GM23338 (cell line): Measurements from ENCODE around the gene RELL2. TPM values are rescaled to one million over a fixed set of nuclear protein-coding genes. Genes with fewer than 3 reads are reported as not detected.

Source experiments
- ATAC-seq: fragments of 200-7000 bp; cut with Tn5 transposase; 3 replicates; pipeline ENCODE4 v1.9.1; 2020
- DNase-seq: peaks from one replicate; pipeline ENCODE4 v3.0.0-alpha.2; 2015; ENCODE audit warnings: low spot score
- H2AFZ ChIP-seq: fragments of 200-600 bp; sonication (generic); 2 replicates; pipeline ENCODE4 v1.8.0; 2016; ENCODE audit warnings: antibody characterized with exemption, mild to moderate bottlenecking, moderate library complexity
- H3F3A ChIP-seq: fragments of 200-600 bp; sonication (generic); replicated peaks from 2 replicates; pipeline ENCODE4 v1.8.0; 2017; ENCODE audit warnings: antibody characterized with exemption, mixed run types, low read depth
- H3K27ac ChIP-seq: fragments of 200-600 bp; sonication (generic); 2 replicates; pipeline ENCODE4 v1.6.1; 2016; ENCODE audit warnings: low read depth
- H3K27me3 ChIP-seq: fragments of 200-600 bp; sonication (generic); 2 replicates; pipeline ENCODE4 v1.8.0; 2016; ENCODE audit warnings: mild to moderate bottlenecking, mixed run types, moderate library complexity; ENCODE audit not compliant: insufficient read depth
- H3K36me3 ChIP-seq: fragments of 200-600 bp; sonication (generic); 2 replicates; pipeline ENCODE4 v1.8.0; 2016; ENCODE audit warnings: mild to moderate bottlenecking; ENCODE audit not compliant: insufficient read depth
- H3K4me1 ChIP-seq: fragments of 200-600 bp; sonication (generic); 2 replicates; pipeline ENCODE4 v1.8.0; 2016; ENCODE audit warnings: mild to moderate bottlenecking, moderate library complexity; ENCODE audit not compliant: insufficient read depth
- H3K4me2 ChIP-seq: fragments of 200-600 bp; sonication (generic); 2 replicates; pipeline ENCODE4 v1.7.1; 2017; ENCODE audit warnings: mixed run types
- H3K4me3 ChIP-seq: fragments of 200-600 bp; sonication (generic); 2 replicates; pipeline ENCODE4 v1.6.1; 2016; ENCODE audit warnings: mixed run types
- H3K79me2 ChIP-seq: fragments of 200-600 bp; sonication (generic); replicated peaks from 2 replicates; pipeline ENCODE4 v1.8.0; 2017; ENCODE audit warnings: mild to moderate bottlenecking; ENCODE audit not compliant: insufficient read depth
- H3K9me2 ChIP-seq: fragments of 200-600 bp; sonication (generic); 2 replicates; pipeline ENCODE4 v1.8.0; 2017; ENCODE audit not compliant: insufficient read depth
- H4K20me1 ChIP-seq: fragments of 200-600 bp; sonication (generic); replicated peaks from 2 replicates; pipeline ENCODE4 v1.8.0; 2017; ENCODE audit warnings: mild to moderate bottlenecking; ENCODE audit not compliant: insufficient read depth
- H3K27ac Mint-ChIP-seq: 2 replicates; pipeline ENCODE4 v1.8.0; 2020; ENCODE audit warnings: inconsistent platforms, mild to moderate bottlenecking, moderate library complexity, mixed read lengths
- H3K27me3 Mint-ChIP-seq: 3 replicates; pipeline ENCODE4 v1.8.0; 2022; ENCODE audit warnings: low read depth, mild to moderate bottlenecking, moderate library complexity, mixed read lengths, inconsistent platforms; ENCODE audit not compliant: insufficient read depth, poor library complexity
- H3K36me3 Mint-ChIP-seq: 3 replicates; pipeline ENCODE4 v1.8.0; 2021; ENCODE audit warnings: low read depth, mild to moderate bottlenecking, inconsistent platforms, moderate library complexity, mixed read lengths
- H3K4me1 Mint-ChIP-seq: 3 replicates; pipeline ENCODE4 v1.8.0; 2020; ENCODE audit warnings: mild to moderate bottlenecking, inconsistent platforms, mixed read lengths
- H3K4me3 Mint-ChIP-seq: 3 replicates; pipeline ENCODE4 v1.8.0; 2021; ENCODE audit warnings: moderate library complexity, mild to moderate bottlenecking, inconsistent platforms, mixed read lengths
- H3K9me3 Mint-ChIP-seq: 3 replicates; pipeline ENCODE4 v1.8.0; 2020; ENCODE audit warnings: moderate library complexity, mild to moderate bottlenecking, inconsistent platforms, mixed read lengths
- CREB1 ChIP-seq: fragments of 250-450 bp; sonication (Bioruptor Pico); IDR thresholded peaks from 2 replicates; pipeline ENCODE4 v1.5.0; 2020; ENCODE audit warnings: low read depth, mild to moderate bottlenecking, moderate library complexity
- CTCF ChIP-seq, 2 experiments: fragments of 200-600 bp in 1 of 2; sonication (generic) in 1 of 2; conservative IDR thresholded peaks; 2 replicates each; pipeline versions ENCODE4 v1.5.1 to v1.6.1; 2016 to 2017; ENCODE audit warnings: antibody characterized with exemption in 2 of 2, low read depth in 2 of 2, mild to moderate bottlenecking in 2 of 2, moderate library complexity in 1 of 2
- ETS1 ChIP-seq: IDR thresholded peaks from 2 replicates; pipeline ENCODE4 v1.6.1; 2016; ENCODE audit warnings: antibody characterized with exemption
- EZH2 ChIP-seq: fragments of 200-600 bp; sonication (generic); IDR thresholded peaks from one replicate; pipeline ENCODE4 v1.8.0; 2017; ENCODE audit warnings: antibody characterized with exemption, mild to moderate bottlenecking, low read depth; ENCODE audit not compliant: unreplicated experiment
- EZH2phosphoT487 ChIP-seq: fragments of 200-600 bp; sonication (generic); IDR thresholded peaks from one replicate; pipeline ENCODE4 v1.8.1; 2018; ENCODE audit warnings: antibody characterized with exemption; ENCODE audit not compliant: unreplicated experiment
- JUNB ChIP-seq: IDR thresholded peaks from one replicate; pipeline ENCODE4 v1.6.1; 2016; ENCODE audit warnings: antibody characterized with exemption; ENCODE audit not compliant: unreplicated experiment
- NANOG ChIP-seq: IDR thresholded peaks from 2 replicates; pipeline ENCODE4 v1.6.1; 2016; ENCODE audit warnings: antibody characterized with exemption, borderline replicate concordance
- REST ChIP-seq: IDR thresholded peaks from one replicate; pipeline ENCODE4 v1.6.1; 2018; ENCODE audit warnings: antibody characterized with exemption; ENCODE audit not compliant: unreplicated experiment
- ZNF114 ChIP-seq: fragments of 250-450 bp; sonication (Bioruptor Pico); IDR thresholded peaks from 2 replicates; pipeline ENCODE4 v1.5.0; 2020; ENCODE audit warnings: mild to moderate bottlenecking, moderate library complexity
- ZNF331 ChIP-seq: fragments of 250-450 bp; sonication (Bioruptor Pico); IDR thresholded peaks from 2 replicates; pipeline ENCODE4 v1.5.0; 2020; ENCODE audit warnings: low read depth, mild to moderate bottlenecking, moderate library complexity
- ZNF462 ChIP-seq: fragments of 250-450 bp; sonication (Bioruptor Pico); IDR thresholded peaks from 2 replicates; pipeline ENCODE4 v1.5.0; 2020; ENCODE audit warnings: mild to moderate bottlenecking, moderate library complexity
- polyA plus RNA-seq: library from polyadenylated mRNA; unstranded; fragments of >200 nt; fragmentation: Nextera tagmentation; extraction: Ambion mirVana; gene quantifications from 2 replicates; pipeline ENCODE4 v1.2.1, GENCODE V29; 2016
- total RNA-seq: library from RNA; depleted of rRNA; stranded (reverse); fragments of >200 nt; shearing (Covaris generic); gene quantifications from 2 replicates; pipeline ENCODE4 v1.2.3, GENCODE V29; 2014

The RELL2 gene
- total and polyA plus RNA-seq, 2 experiments from 2014 or later, result 20.4 to 30.6 TPM

GRCh38 chr5:141632650-141633049, 4.1 kb upstream of the RELL2 start:
- H3K27me3 ChIP-seq, result no peaks in the 10 kb centered on the region
- Mint-ChIP-seq H3K4me1 (peaks cover 18% of the 10 kb centered on the region), H3K4me3 (no peak overlapping the region), H3K36me3 (peaks cover 32% of the 10 kb centered on the region), H3K27ac (no peak overlapping the region), H3K27me3 (peaks cover 1% of the 10 kb centered on the region), H3K9me3 (no peaks in the 10 kb centered on the region)
- H3F3A ChIP-seq, result 0 out of 2 replicates have a peak, but pooled peaks cover 11% of the 10 kb centered on the region
- H3K4me2 ChIP-seq, result no peak overlapping the region
- no peak overlapping the region for H3K27ac ChIP-seq
- peaks cover 36% of the 10 kb centered on the region for H4K20me1 ChIP-seq
- no peak overlapping the region for H3K4me3 ChIP-seq
- H3K4me1 ChIP-seq, result peaks cover 12% of the 10 kb centered on the region
- DNase-seq (no peak), ATAC-seq (no peak)
- no peaks in the 10 kb centered on the region for H3K9me2 ChIP-seq
- H3K79me2 ChIP-seq, result peaks cover 58% of the 10 kb centered on the region
- TF ChIP-seq CREB1 (CRISPR knock-in tag) (no peak), EZH2phosphoT487 (no peak), JUNB (no peak), REST (no peak), CTCF (conservative IDR thresholded peaks at IDR 0.05; ENCODE audit: low read depth in 2 of 2) (no peak), ZNF331 (no peak), ETS1 (no peak), EZH2 (no peak), ZNF462 (CRISPR knock-in tag) (no peak), NANOG (no peak), ZNF114 (CRISPR knock-in tag) (no peak)
- no peak overlapping the region for H2AFZ ChIP-seq
- peaks cover 12% of the 10 kb centered on the region; the same call in 1 of the 2 replicates for H3K36me3 ChIP-seq
